Peyer's patch (tissue), 4 donors: ENCODE results near the gene P2RX6. TPM values are rescaled to one million over a fixed set of nuclear protein-coding genes. Genes with fewer than 3 reads are reported as not detected.
"Not testable (repeated sequence)": the region's sequence is repeated elsewhere in the genome, so short reads cannot be mapped to it uniquely, and the experiment has no call there.

ENCODE experiments used
- DNase-seq, 3 donors: peaks; one replicate each; pipeline ENCODE4 v3.0.0-alpha.2; 2017 to 2019
- H3K27ac ChIP-seq, 4 donors: fragments of 200-600 bp; sonication (generic); one replicate each; pipeline ENCODE4 v1.5.1; 2016 to 2019
- H3K27me3 ChIP-seq, 2 donors: fragments of 200-600 bp; sonication (generic); one replicate each; pipeline ENCODE4 v1.5.1; 2019
- H3K36me3 ChIP-seq, 3 donors: fragments of 200-600 bp; sonication (generic); one replicate each; pipeline ENCODE4 v1.5.1; 2016 to 2019
- H3K4me1 ChIP-seq, 4 donors: fragments of 200-600 bp; sonication (generic); one replicate each; pipeline ENCODE4 v1.5.1; 2016 to 2019
- H3K4me3 ChIP-seq, 4 donors: fragments of 200-600 bp; sonication (generic); 1 replicate in 3 of 4; 2 replicates in 1 of 4; pipeline ENCODE4 v1.5.1; 2016 to 2019; ENCODE audit warnings: mild to moderate bottlenecking in 1 of 4
- H3K9me3 ChIP-seq, 4 donors: fragments of 200-600 bp; sonication (generic); one replicate each; pipeline ENCODE4 v1.5.1; 2016 to 2019; ENCODE audit warnings: mild to moderate bottlenecking in 1 of 4
- CTCF ChIP-seq, 6 experiments: fragments of 450-650 bp in 4 of 6; fragments of 200-600 bp in 2 of 6; sonication (generic) in 1 of 6; IDR thresholded peaks; one replicate each; pipeline ENCODE4 v1.5.1; 2017 to 2019; ENCODE audit warnings: antibody characterized with exemption in 6 of 6, mild to moderate bottlenecking in 3 of 6, moderate library complexity in 1 of 6
- POLR2A ChIP-seq, 2 donors: fragments of 450-650 bp; IDR thresholded peaks; one replicate each; pipeline ENCODE4 v1.5.1; 2017; ENCODE audit warnings: antibody characterized with exemption in 2 of 2, mild to moderate bottlenecking in 2 of 2, moderate library complexity in 2 of 2
- total RNA-seq, 4 donors: library from RNA; depleted of rRNA; stranded (reverse); fragments of >200 nt; gene quantifications; one replicate each; pipeline ENCODE4 v1.1.0, GENCODE V29; 2016

Gene P2RX6
- total RNA-seq, 4 donors from 2014 or later, result 1.7 to 2.0 TPM; not detected in 2

GRCh38 chr22:21034989-21035388 lies 20.0 kb downstream of the P2RX6 start:
- peaks cover 0 to 14% (median 3%) of the 10 kb centered on the region in 4 donors for H3K4me1 ChIP-seq
- no peak for TF ChIP-seq CTCF (IDR thresholded peaks at IDR 0.05)
- no peak for TF ChIP-seq POLR2A (IDR thresholded peaks at IDR 0.05)
- no peak overlapping the region for H3K4me3 ChIP-seq
- H3K9me3 ChIP-seq, result no peaks in the 10 kb centered on the region
- H3K27ac ChIP-seq, result no peak overlapping the region
- H3K36me3 ChIP-seq, result no peaks in the 10 kb centered on the region
- H3K27me3 ChIP-seq, result peaks cover 0 to 10% of the 10 kb centered on the region in 2 donors
- DNase-seq, result no peak

- TF ChIP-seq CTCF (IDR thresholded peaks at IDR 0.05) (no peak), POLR2A (IDR thresholded peaks at IDR 0.05) (no peak)
- Histone ChIP-seq H3K36me3 (no peaks in the 10 kb centered on the region), H3K27ac (peak overlapping the region in 1 of 4 donors; percentile 23), H3K27me3 (no peaks in the 10 kb centered on the region), H3K4me3 (no peak overlapping the region), H3K9me3 (no peaks in the 10 kb centered on the region), H3K4me1 (peaks cover 0 to 5% (median 0%) of the 10 kb centered on the region in 4 donors)
- no peak for DNase-seq
Measured at GRCh38 chr22:21038405-21038804, 23.4 kb downstream of the P2RX6 start.

- not testable (repeated sequence) for H3K36me3 ChIP-seq, H3K27ac ChIP-seq, H3K9me3 ChIP-seq, H3K4me3 ChIP-seq, H3K27me3 ChIP-seq, DNase-seq
- peaks cover 0 to 12% (median 0%) of the 10 kb centered on the region in 4 donors for H3K4me1 ChIP-seq
Measured at GRCh38 chr22:21039158-21039557, 24.2 kb downstream of the P2RX6 start.

GRCh38 chr22:21041937-21042336 lies 27.0 kb downstream of the P2RX6 start:
- no peak for TF ChIP-seq POLR2A (IDR thresholded peaks at IDR 0.05)
- TF ChIP-seq CTCF (IDR thresholded peaks at IDR 0.05), result no peak
- no peak overlapping the region for H3K27ac ChIP-seq
- H3K36me3 ChIP-seq, result no peaks in the 10 kb centered on the region
- H3K4me1 ChIP-seq, result peaks cover 0 to 26% (median 10%) of the 10 kb centered on the region in 4 donors
- H3K9me3 ChIP-seq, result no peaks in the 10 kb centered on the region
- DNase-seq, result no peak
- no peaks in the 10 kb centered on the region for H3K27me3 ChIP-seq
- H3K4me3 ChIP-seq, result no peak overlapping the region

- peaks cover 0 to 26% (median 10%) of the 10 kb centered on the region in 4 donors for H3K4me1 ChIP-seq
- TF ChIP-seq POLR2A (IDR thresholded peaks at IDR 0.05), result no peak
- no peak for TF ChIP-seq CTCF (IDR thresholded peaks at IDR 0.05)
- H3K9me3 ChIP-seq, result no peaks in the 10 kb centered on the region
- no peaks in the 10 kb centered on the region for H3K27me3 ChIP-seq
- H3K36me3 ChIP-seq, result no peaks in the 10 kb centered on the region
- H3K4me3 ChIP-seq, result no peak overlapping the region
- peak in 2 of 3 donors; percentile 56 to 59 for DNase-seq
- H3K27ac ChIP-seq, result peak overlapping the region in 2 of 4 donors; percentile 17 to 19
Measured at GRCh38 chr22:21042978-21043859, 28.3 kb downstream of the P2RX6 start.

GRCh38 chr22:21043860-21044535 lies 29.0 kb downstream of the P2RX6 start:
- Histone ChIP-seq H3K36me3 (no peaks in the 10 kb centered on the region), H3K27ac (peak overlapping the region in 2 of 4 donors; percentile 17 to 19), H3K27me3 (no peaks in the 10 kb centered on the region), H3K4me3 (peak overlapping the region in 1 of 4 donors; percentile 19), H3K4me1 (peaks cover 0 to 26% (median 10%) of the 10 kb centered on the region in 4 donors), H3K9me3 (no peaks in the 10 kb centered on the region)
- no peak for TF ChIP-seq CTCF (IDR thresholded peaks at IDR 0.05)
- TF ChIP-seq POLR2A (IDR thresholded peaks at IDR 0.05), result no peak
- no peak for DNase-seq
